Medulla oblongata (tissue), 1 donor: ENCODE measurements around the gene GPR141.

Experiments
- DNase-seq: peaks from one replicate; pipeline ENCODE4 v3.0.0-alpha.2; 2015; ENCODE audit errors: extremely low spot score

Gene GPR141

GRCh38 chr7:37732253-37732652 is 48.7 kb downstream of the GPR141 start:
- DNase-seq = peak; percentile 76

DNA sequence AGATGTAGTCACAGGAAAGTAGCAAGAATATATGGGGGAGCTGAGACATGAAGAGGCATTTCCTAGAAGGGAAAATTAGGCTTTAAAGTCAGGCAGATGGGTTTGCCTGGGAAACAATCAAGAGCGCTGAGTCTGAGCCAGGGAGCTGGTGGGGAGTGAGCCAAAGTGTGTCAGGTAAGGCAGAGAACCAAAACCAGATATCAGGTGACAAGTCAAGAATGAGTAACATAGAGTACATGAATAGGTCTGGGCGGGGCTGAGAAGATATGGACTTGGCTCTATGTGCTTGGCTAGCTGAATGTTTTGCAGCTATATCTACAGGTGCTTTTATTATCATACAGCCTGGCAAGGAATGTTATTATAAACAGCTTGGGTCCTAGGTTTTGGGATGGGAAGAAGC is 49.3 kb downstream of the GPR141 start:
- DNase-seq = no peak

GRCh38 chr7:37735196-37735595 is 51.6 kb downstream of the GPR141 start:
- no peak for DNase-seq

DNA sequence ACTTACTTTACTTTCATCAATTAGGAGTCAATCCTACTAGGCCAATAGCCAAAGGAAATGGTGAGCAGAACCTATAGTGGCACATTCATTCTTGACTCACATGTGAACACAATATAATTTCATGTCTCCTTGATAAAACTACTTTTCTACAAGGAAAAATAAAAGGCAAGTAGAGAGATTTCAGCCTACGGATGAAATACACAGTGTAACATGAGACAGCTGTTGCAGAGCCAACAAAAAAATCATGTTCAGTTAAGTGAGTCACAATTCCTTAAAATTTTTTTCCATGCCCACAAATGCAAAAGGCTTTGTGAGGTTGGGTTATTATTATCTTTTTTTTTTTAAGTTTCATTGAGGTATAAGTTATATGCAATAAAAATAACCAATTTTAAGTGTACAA is 54.8 kb downstream of the GPR141 start:
- DNase-seq = no peak

DNA sequence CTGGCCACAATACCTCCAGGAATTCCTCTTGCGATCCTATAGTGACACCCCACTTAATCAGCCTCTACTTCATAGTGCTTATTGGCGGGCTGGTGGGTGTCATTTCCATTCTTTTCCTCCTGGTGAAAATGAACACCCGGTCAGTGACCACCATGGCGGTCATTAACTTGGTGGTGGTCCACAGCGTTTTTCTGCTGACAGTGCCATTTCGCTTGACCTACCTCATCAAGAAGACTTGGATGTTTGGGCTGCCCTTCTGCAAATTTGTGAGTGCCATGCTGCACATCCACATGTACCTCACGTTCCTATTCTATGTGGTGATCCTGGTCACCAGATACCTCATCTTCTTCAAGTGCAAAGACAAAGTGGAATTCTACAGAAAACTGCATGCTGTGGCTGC is 56.8 kb downstream of the GPR141 start:
- no peak for DNase-seq

GRCh38 chr7:37741776-37742175 is 58.2 kb downstream of the GPR141 start:
- no peak for DNase-seq

GRCh38 chr7:37751096-37751495 is 67.5 kb downstream of the GPR141 start:
- no peak for DNase-seq

- DNase-seq = no peak
Measured at GRCh38 chr7:37753398-37754050, 70.0 kb downstream of the GPR141 start.

DNA sequence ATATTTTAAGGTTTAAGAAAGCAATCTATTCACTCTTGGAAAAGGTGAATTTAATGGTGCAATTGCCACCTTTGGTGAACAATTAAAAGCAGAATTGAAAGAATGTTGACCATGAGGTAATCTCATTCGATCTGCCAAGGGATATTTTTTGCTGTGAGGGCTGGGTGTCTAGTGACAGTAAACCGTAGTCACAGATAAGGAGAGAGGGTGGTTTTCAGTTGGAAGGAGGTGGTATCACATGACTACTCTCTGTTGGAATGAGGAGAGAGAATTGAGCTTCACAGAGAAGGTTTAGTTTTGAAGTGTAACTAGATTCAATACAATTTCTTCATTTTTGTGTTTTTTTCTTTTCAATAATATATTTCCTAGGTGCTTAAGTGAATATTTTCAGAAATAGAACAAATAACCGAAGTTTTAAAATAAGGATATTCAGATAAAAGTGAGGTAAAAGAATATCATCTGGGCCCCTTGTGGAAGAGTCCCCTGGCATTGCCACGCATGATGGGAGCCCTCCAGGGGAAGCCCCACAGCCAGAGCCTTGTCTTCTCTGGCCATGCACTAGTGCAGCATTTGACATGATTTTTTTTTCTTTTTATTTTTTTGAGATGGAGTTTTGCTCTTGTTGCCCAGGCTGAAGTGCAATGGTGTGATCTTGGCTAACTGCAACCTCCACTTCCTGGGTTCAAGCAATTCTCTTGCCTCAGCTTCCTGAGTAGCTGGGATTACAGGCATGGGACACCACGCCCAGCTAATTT is 73.4 kb downstream of the GPR141 start:
- DNase-seq = no peak

GRCh38 chr7:37757563-37757962 is 74.0 kb downstream of the GPR141 start:
- DNase-seq = no peak

DNA sequence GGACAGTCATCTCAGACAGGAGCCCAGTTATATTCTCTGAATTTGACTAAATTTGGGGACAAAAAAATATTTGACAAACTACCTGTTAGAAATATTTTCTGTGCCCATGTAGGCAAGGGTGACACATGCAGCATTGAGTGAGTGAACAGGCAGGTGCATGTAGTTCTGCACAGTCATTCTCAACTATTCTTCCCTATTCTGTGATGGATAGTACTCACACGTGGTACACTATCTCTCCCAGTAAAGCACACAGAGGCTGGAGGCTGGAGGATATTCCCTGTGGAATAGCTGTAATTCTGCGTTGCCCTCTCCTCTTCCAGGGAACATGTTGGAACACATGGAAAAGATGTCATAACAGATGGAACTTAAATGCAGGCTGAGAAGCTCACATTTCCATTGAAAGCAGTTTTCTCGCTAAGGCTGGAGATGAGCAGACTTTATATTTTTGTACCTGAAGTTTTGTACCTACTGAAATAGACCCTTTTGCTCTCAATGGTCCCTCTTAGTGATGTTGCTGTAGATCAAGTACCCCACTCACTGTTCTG is 75.0 kb downstream of the GPR141 start:
- DNase-seq = no peak

- no peak for DNase-seq
Measured at GRCh38 chr7:37759526-37759925, 76.0 kb downstream of the GPR141 start.

DNA sequence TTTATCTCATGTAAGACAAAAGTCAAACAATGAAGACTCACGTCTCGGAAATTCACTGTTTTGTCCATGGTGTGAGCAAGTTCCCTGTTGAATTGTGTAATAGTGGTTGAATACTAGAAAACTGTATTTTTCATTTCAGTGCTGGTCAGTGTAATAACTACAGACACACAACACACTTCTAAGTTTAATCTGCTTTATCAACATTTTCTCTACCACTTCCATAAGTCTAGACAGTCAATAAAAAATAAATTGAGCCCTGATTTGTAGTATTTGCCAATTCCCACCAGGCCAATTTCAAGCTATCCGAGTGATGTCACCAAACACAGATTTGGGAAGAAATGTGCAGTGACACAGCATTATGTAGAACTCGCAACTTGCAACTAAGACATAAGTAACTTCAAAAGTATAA is 81.9 kb downstream of the GPR141 start:
- DNase-seq = no peak

GRCh38 chr7:37765872-37766525 is 82.4 kb downstream of the GPR141 start:
- peak; percentile 68 for DNase-seq

DNA sequence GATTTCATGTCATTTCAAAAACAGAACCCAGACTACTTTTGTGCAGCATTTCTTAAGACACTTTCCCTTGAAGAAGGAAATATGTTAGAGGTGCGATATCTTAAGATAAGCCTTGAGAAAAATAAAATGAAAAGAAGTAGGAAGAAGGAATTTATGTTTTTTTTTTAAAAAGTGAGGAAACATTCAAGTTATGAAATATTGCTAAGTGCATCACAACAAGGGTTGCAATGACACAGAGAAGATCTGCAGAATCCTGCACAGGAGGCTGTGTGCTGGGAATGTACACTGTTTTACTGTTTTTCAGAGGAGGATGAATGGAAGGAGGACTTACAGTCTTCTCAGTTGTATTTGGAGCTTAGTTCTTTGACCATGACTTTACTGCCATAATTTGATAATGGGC is 85.0 kb downstream of the GPR141 start:
- no peak for DNase-seq

GRCh38 chr7:37769291-37769690 is 85.7 kb downstream of the GPR141 start:
- no peak for DNase-seq

DNA sequence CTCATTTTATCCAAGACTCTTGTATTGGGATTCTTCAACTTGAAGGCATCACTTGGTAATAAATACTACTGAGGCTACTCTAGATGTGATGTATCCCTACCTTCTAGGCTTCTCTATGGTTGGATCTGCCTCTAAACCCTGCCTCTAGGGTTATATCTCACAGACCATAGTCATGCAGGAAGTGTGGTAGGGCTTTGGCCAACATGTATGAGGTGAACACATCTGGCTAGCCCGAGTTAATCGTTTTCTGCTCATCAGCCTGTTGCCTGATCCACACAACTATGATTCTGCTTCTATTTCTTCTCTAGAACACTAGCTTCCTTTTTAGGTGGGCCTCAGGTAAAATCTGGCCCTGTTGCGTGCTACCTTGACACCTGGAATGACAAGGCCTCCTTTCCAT is 86.2 kb downstream of the GPR141 start:
- no peak for DNase-seq

DNA sequence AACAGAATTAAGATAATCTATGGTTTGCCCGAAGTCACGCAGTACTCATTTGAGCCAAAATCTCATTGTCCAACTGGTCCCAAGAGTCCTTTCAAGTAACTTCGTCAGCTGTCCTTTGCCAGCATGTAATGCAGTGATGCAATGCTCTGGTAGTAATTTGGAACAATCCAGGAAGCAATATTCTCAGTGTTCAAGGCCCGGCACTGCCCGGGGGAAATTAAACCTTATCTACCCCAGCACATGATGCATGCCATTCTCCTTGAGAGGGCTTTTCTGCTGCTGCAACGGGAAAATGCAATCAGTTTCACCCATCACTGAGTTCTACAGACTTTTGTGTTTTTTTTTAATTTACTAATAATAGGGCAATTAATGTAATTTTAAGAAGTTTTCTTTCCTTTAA is 87.3 kb downstream of the GPR141 start:
- DNase-seq = no peak

GRCh38 chr7:37771342-37771741 is 87.8 kb downstream of the GPR141 start:
- DNase-seq = no peak

GRCh38 chr7:37771801-37772200 is 88.2 kb downstream of the GPR141 start:
- DNase-seq = no peak

- no peak for DNase-seq
Measured at GRCh38 chr7:37775921-37776320, 92.4 kb downstream of the GPR141 start.

DNA sequence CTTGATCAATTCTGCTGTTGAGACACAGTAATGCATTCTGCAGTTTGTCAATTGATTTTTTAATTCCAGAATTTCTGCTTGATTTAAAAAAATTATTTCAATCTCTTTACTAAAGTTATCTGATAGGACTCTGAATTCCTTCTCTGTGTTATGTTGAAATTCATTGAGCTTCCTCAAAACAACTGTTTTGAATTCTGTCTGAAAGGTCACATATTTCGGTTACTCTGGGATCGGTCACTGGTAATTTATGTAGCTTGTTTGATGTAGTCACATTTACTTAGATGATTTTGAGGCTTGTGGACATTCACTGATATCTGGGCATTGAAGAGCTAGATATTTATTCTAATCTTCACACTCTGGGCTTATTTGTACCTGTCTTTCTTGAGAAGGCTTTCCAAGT is 97.6 kb downstream of the GPR141 start:
- no peak for DNase-seq

DNA sequence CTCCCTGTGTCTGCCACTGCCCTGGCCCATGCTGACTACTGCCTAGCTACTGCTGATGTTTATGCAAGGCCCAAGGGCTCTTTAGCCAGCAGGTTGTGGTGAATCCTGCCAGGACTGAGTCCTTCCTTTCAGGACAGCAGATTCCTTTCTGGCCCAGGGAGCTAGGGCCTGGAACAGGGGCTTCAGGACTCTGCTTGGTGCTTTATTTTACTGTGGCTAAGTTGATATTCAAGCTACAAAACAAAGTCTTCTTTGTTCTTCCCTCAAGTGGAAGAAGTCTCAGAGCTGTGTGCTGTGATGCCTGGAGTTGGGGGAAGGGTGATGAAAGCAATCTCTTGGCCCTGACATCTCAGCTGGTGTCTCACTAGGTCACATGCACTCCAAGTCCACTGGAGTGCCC is 98.6 kb downstream of the GPR141 start:
- DNase-seq = no peak
